GM23248 (cell line): ENCODE data around the gene LPIN1.

Experiments used
- EZH2 ChIP-seq: fragments of 200-600 bp; sonication (generic); IDR thresholded peaks from 2 replicates; pipeline ENCODE4 v1.6.1; 2018; ENCODE audit warnings: antibody characterized with exemption, mild to moderate bottlenecking; ENCODE audit not compliant: insufficient read depth, poor library complexity, severe bottlenecking
- EZH2phosphoT487 ChIP-seq: fragments of 200-600 bp; sonication (generic); IDR thresholded peaks from 2 replicates; pipeline ENCODE4 v1.6.1; 2018; ENCODE audit warnings: antibody characterized with exemption, moderate library complexity, mild to moderate bottlenecking, low read depth; ENCODE audit not compliant: insufficient read depth

- TF ChIP-seq EZH2phosphoT487 = no peak
- TF ChIP-seq EZH2 = no peak
Observed at GRCh38 chr2:11778923-11779757, 32.7 kb downstream of the LPIN1 start.
